Prostate gland (tissue), 2 donors: Measurements from ENCODE around the gene CCDC192. TPM values are rescaled to one million over a fixed set of nuclear protein-coding genes. Genes with fewer than 3 reads are reported as not detected.

Experiments
- DNase-seq: peaks from one replicate; pipeline ENCODE4 v3.0.0-alpha.2; 2019; ENCODE audit warnings: low spot score
- H3K27ac ChIP-seq, 2 donors: fragments of 200-600 bp; sonication (generic); 2 replicates each; pipeline ENCODE4 v1.5.1; 2017 to 2019
- H3K27me3 ChIP-seq: fragments of 200-600 bp; sonication (generic); replicated peaks from 2 replicates; pipeline ENCODE4 v1.5.1; 2019; ENCODE audit not compliant: insufficient read depth
- H3K36me3 ChIP-seq, 2 donors: fragments of 200-600 bp; sonication (generic); 1 replicate in 1 of 2; 2 replicates in 1 of 2; pipeline versions ENCODE4 v1.5.1 to v1.8.1; 2017 to 2019
- H3K4me1 ChIP-seq: fragments of 200-600 bp; sonication (generic); replicated peaks from 2 replicates; pipeline ENCODE4 v1.5.1; 2019
- H3K4me3 ChIP-seq, 2 donors: fragments of 200-600 bp; sonication (generic); 2 replicates each; pipeline ENCODE4 v1.5.1; 2017 to 2019
- H3K9me3 ChIP-seq: fragments of 200-600 bp; sonication (generic); 2 replicates; pipeline ENCODE4 v1.5.1; 2017
- POLR2A ChIP-seq: fragments of 450-650 bp; IDR thresholded peaks from one replicate; pipeline ENCODE4 v1.6.1; 2016; ENCODE audit warnings: antibody characterized with exemption, mild to moderate bottlenecking
- POLR2AphosphoS5 ChIP-seq: sonication (generic); formaldehyde crosslinking; IDR thresholded peaks from one replicate; pipeline ENCODE4 v1.6.1; 2017; ENCODE audit warnings: antibody characterized with exemption
- WGBS: methylation state at CpG from one replicate; pipeline ENCODE4 v1.1.5; 2018; 5-methylcytosine and 5-hydroxymethylcytosine counted together
- intact Hi-C: fragments of 100-400 bp; cut with DNase I; formaldehyde crosslinking; loops from one replicate; pipeline ENCODE4 v1.14.2; 2022
- total RNA-seq, 2 donors: library from RNA; depleted of rRNA; stranded (reverse); fragments of >200 nt; gene quantifications; one replicate each; pipeline ENCODE4 v1.1.0, GENCODE V29; 2016
- TF ChIP-seq, protein P1 (sequence below), 4 experiments: fragments of 200-600 bp in 2 of 4; fragments of 450-650 bp in 2 of 4; sonication (generic) in 2 of 4; IDR thresholded peaks; 1 replicate in 3 of 4; 2 replicates in 1 of 4; pipeline ENCODE4 v1.5.1; 2016 to 2019; ENCODE audit warnings: antibody characterized with exemption in 4 of 4, mild to moderate bottlenecking in 2 of 4, moderate library complexity in 2 of 4

Gene CCDC192
- total RNA-seq, 2 donors from 2014 or later, result not detected

DNA sequence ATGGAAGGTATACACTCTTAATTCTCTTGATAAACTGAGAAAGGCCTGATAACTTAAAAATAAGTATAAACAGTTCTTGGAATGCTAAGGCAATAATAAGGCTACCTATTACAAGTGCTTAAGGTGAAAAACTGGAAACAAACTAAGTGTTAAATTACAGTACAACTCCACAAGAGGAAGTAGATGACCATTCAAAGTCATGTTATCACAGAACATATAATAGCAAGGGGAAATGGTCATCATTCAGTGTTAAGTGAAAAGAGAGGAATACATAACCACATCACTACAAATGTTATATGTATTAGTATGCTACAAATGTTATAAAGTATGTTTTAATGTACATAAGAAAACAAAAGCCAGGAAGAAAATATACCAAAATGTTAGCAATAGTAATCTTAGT is 135.9 kb downstream of the CCDC192 start:
- intact Hi-C loops, result no loop called here
- no peak for DNase-seq
- H3K36me3 ChIP-seq, result no peaks in the 10 kb centered on the region
- H3K27me3 ChIP-seq, result no peaks in the 10 kb centered on the region
- peaks cover 5% of the 10 kb centered on the region for H3K4me1 ChIP-seq
- no peak overlapping the region for H3K4me3 ChIP-seq
- H3K27ac ChIP-seq, result no peak overlapping the region
- TF ChIP-seq POLR2AphosphoS5 (no peak), POLR2A (no peak)
- TF ChIP-seq, protein P1, sequence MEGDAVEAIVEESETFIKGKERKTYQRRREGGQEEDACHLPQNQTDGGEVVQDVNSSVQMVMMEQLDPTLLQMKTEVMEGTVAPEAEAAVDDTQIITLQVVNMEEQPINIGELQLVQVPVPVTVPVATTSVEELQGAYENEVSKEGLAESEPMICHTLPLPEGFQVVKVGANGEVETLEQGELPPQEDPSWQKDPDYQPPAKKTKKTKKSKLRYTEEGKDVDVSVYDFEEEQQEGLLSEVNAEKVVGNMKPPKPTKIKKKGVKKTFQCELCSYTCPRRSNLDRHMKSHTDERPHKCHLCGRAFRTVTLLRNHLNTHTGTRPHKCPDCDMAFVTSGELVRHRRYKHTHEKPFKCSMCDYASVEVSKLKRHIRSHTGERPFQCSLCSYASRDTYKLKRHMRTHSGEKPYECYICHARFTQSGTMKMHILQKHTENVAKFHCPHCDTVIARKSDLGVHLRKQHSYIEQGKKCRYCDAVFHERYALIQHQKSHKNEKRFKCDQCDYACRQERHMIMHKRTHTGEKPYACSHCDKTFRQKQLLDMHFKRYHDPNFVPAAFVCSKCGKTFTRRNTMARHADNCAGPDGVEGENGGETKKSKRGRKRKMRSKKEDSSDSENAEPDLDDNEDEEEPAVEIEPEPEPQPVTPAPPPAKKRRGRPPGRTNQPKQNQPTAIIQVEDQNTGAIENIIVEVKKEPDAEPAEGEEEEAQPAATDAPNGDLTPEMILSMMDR (IDR thresholded peaks at IDR 0.05), result no peak
- H3K9me3 ChIP-seq, result no peaks in the 10 kb centered on the region

DNA sequence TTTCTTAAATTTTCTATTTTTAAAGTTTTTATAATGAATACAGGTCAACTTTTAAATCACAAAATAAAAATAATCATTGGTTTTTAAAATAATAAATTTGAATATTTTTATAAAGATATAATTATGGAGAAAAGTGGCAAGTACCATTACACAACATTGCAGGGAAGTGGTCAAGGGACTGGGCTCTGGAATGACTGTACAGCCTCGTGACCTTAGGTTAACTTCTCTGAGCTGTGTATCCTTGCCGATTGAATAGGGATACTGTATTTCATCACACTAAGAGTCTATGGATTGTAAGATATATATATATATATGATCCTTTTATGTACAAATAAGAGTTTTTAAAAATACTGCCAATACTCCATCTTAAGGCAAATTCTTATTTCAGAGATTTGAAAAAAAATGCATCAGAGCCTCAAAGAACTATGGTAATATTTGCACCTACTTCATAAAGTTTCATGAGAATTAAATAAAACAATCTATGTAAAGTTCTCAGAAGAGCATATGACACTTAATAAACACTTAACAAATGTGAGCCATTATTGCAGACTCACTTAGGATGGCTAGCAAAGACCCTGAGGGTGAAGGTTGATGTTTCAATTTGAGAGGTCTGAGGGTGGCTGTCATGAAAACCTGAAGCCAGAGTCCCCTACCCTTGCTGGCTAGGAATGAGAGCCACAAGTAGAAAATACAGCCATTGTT is 136.5 kb downstream of the CCDC192 start:
- Histone ChIP-seq H3K4me1 (peaks cover 2% of the 10 kb centered on the region), H3K27ac (no peak overlapping the region), H3K9me3 (no peaks in the 10 kb centered on the region), H3K36me3 (no peaks in the 10 kb centered on the region), H3K4me3 (no peak overlapping the region), H3K27me3 (no peaks in the 10 kb centered on the region)
- no peak for DNase-seq
- TF ChIP-seq, protein P1 (IDR thresholded peaks at IDR 0.05), result no peak
- TF ChIP-seq POLR2AphosphoS5 (no peak), POLR2A (no peak)
- intact Hi-C loops, result no loop called here
- 95% methylated on average over 2 of the region's 2 CpGs for WGBS

DNA sequence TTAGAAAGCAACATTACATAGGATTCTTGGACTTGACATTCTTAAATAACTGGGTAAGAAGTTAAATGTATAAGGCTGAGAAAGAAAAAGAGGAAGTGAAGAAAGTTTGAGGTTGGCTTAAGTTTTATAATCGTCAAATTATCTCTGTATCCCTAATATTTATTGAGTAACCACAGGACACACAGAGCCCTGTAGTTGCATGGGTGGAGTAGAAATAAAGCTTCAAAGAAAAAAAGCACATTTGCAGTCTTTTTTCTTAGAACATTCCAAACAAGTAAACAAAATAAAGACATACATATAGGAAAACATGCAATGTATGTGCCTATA is 137.0 kb downstream of the CCDC192 start:
- TF ChIP-seq, protein P1 (IDR thresholded peaks at IDR 0.05), result no peak
- TF ChIP-seq POLR2A (no peak), POLR2AphosphoS5 (no peak)
- no peaks in the 10 kb centered on the region for H3K27me3 ChIP-seq
- no peak overlapping the region for H3K27ac ChIP-seq
- WGBS, result 28% methylated on average over 1 of the region's 1 CpG
- no peaks in the 10 kb centered on the region for H3K4me1 ChIP-seq
- no peak for DNase-seq
- H3K4me3 ChIP-seq, result no peak overlapping the region
- intact Hi-C loops, result no loop called here
- no peaks in the 10 kb centered on the region for H3K36me3 ChIP-seq
- no peaks in the 10 kb centered on the region for H3K9me3 ChIP-seq

DNA sequence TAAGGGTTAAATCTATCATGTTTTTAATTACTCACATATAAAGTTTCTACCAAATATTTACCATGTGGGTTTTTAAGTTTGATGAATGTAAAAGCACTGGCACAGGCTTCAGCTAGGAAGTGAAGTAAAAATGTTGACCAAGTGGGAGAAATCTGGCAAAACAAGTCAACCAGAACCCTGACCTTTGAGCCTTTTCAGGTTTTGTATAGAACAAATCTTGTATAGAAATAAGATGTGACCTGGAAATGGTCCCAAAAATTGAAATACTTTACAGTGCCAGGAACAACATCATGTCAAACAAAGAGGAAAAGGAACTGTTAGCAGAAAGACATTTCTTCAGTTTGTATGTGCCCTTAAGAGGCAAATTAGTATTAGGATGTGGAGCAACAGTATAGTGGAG is 137.6 kb downstream of the CCDC192 start:
- intact Hi-C loops, result no loop called here
- no peak overlapping the region for H3K4me3 ChIP-seq
- H3K27ac ChIP-seq, result peak overlapping the region in 1 of 2 donors; percentile 35
- no peaks in the 10 kb centered on the region for H3K27me3 ChIP-seq
- DNase-seq, result no peak
- H3K36me3 ChIP-seq, result no peaks in the 10 kb centered on the region
- peak; percentile 17 for TF ChIP-seq POLR2AphosphoS5
- no peak for TF ChIP-seq POLR2A
- no peaks in the 10 kb centered on the region for H3K4me1 ChIP-seq
- H3K9me3 ChIP-seq, result no peaks in the 10 kb centered on the region

DNA sequence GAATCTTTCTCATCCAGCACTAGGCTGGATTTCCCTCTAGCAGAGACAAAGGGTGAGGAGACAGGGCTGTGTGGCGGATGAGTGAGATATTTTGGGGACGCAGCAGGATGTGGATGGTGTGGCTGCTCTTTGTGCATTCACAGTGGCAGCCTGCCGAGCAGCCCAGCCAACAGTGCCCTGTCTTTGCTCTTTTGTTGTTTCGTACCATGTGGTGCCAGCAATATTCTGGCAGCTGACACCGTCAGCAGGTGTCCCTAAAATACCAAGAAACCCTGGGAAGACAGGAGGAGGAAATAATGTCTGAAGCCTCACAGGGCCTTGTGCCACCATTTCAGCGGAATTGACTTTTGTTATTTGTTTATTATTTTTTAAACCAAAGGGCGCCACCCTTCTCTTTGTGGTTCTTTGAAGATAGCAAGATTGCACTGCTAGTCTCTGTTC is 141.4 kb downstream of the CCDC192 start:
- intact Hi-C loops, result no loop called here
- 51% methylated on average over 7 of the region's 7 CpGs for WGBS
- Histone ChIP-seq H3K9me3 (no peaks in the 10 kb centered on the region), H3K36me3 (no peaks in the 10 kb centered on the region), H3K4me3 (no peak overlapping the region), H3K4me1 (no peaks in the 10 kb centered on the region), H3K27ac (peak overlapping the region; percentile 3 to 20), H3K27me3 (no peaks in the 10 kb centered on the region)
- peak; percentile 71 for DNase-seq
- TF ChIP-seq, protein P1 (IDR thresholded peaks at IDR 0.05), result peak in 3 of 4 experiments; percentile 6 to 40 (median 10)
- TF ChIP-seq POLR2AphosphoS5, result peak; percentile 61
- no peak for TF ChIP-seq POLR2A
